Transverse colon (tissue), 4 donors: ENCODE results near the gene CTR9. TPM values are rescaled to one million over a fixed set of nuclear protein-coding genes. Genes with fewer than 3 reads are reported as not detected.

Experiments used
- DNase-seq: peaks from one replicate; pipeline ENCODE4 v3.0.0-alpha.2; 2019
- H3K27ac ChIP-seq, 4 donors: fragments of 200-600 bp; sonication (generic); 2 replicates each; pipeline ENCODE4 v1.5.1; 2016 to 2018; ENCODE audit warnings: inconsistent platforms in 4 of 4
- H3K27me3 ChIP-seq: fragments of 200-600 bp; sonication (generic); 2 replicates; pipeline ENCODE4 v1.5.1; 2017; ENCODE audit warnings: inconsistent platforms
- H3K36me3 ChIP-seq, 4 donors: fragments of 200-600 bp; sonication (generic); 2 replicates each; pipeline ENCODE4 v1.5.1; 2017 to 2019; ENCODE audit warnings: inconsistent platforms in 4 of 4
- H3K4me1 ChIP-seq, 4 donors: fragments of 200-600 bp; sonication (generic); 2 replicates each; pipeline ENCODE4 v1.5.1; 2017 to 2020; ENCODE audit warnings: inconsistent platforms in 4 of 4
- H3K4me3 ChIP-seq, 4 donors: fragments of 200-600 bp; sonication (generic); 1 replicate in 1 of 4; 2 replicates in 3 of 4; pipeline versions ENCODE4 v1.5.1 to v1.6.1; 2017 to 2019; ENCODE audit warnings: inconsistent platforms in 4 of 4
- H3K9me3 ChIP-seq, 2 donors: fragments of 200-600 bp; sonication (generic); 2 replicates each; pipeline ENCODE4 v1.5.1; 2017 to 2019; ENCODE audit warnings: inconsistent platforms in 2 of 2
- EP300 ChIP-seq: sonication (generic); formaldehyde crosslinking; IDR thresholded peaks from one replicate; pipeline ENCODE4 v1.6.1; 2017; ENCODE audit warnings: antibody characterized with exemption, low read depth
- POLR2A ChIP-seq: fragments of 450-650 bp; IDR thresholded peaks from one replicate; pipeline ENCODE4 v1.6.1; 2016; ENCODE audit warnings: antibody characterized with exemption, mild to moderate bottlenecking, moderate library complexity
- POLR2AphosphoS5 ChIP-seq, 3 donors: sonication (generic); formaldehyde crosslinking; IDR thresholded peaks; one replicate each; pipeline ENCODE4 v1.6.1; 2016; ENCODE audit warnings: antibody characterized with exemption in 3 of 3
- WGBS, 2 donors: methylation state at CpG; one replicate each; pipeline ENCODE4 v1.1.5; 2018; ENCODE audit warnings: low coverage in 1 of 2; 5-methylcytosine and 5-hydroxymethylcytosine counted together
- in situ Hi-C, 4 donors: fragments of 200-750 bp; cut with MboI; loops; one replicate each; pipeline versions ENCODE4 v1.15.0 to v1.15.1; 2017; ENCODE audit warnings: low sequenced_read_pairs in 3 of 4, low pct_ligation_motif_present in 1 of 4, low pct_unique_long_range_greater_than_20kb in 1 of 4
- intact Hi-C: fragments of 100-400 bp; cut with DNase I; formaldehyde crosslinking; loops from one replicate; pipeline ENCODE4 v1.15.1; 2023; ENCODE audit warnings: low total_unique reads
- total RNA-seq, 4 donors: library from RNA; depleted of rRNA; stranded (reverse); fragments of >200 nt; gene quantifications; one replicate each; pipeline ENCODE4 v1.1.0, GENCODE V29; 2016
- TF ChIP-seq, protein P1 (sequence below), 5 experiments: fragments of 200-600 bp in 3 of 5; fragments of 450-650 bp in 2 of 5; sonication (generic) in 3 of 5; IDR thresholded peaks; 1 replicate in 2 of 5; 2 replicates in 3 of 5; pipeline ENCODE4 v1.5.1; 2016 to 2017; ENCODE audit warnings: antibody characterized with exemption in 5 of 5, inconsistent platforms in 3 of 5, mild to moderate bottlenecking in 2 of 5, moderate library complexity in 1 of 5

Gene CTR9
- total RNA-seq, 4 donors from 2014 or later = 21.3 to 41.2 (median 25.5) TPM

DNA sequence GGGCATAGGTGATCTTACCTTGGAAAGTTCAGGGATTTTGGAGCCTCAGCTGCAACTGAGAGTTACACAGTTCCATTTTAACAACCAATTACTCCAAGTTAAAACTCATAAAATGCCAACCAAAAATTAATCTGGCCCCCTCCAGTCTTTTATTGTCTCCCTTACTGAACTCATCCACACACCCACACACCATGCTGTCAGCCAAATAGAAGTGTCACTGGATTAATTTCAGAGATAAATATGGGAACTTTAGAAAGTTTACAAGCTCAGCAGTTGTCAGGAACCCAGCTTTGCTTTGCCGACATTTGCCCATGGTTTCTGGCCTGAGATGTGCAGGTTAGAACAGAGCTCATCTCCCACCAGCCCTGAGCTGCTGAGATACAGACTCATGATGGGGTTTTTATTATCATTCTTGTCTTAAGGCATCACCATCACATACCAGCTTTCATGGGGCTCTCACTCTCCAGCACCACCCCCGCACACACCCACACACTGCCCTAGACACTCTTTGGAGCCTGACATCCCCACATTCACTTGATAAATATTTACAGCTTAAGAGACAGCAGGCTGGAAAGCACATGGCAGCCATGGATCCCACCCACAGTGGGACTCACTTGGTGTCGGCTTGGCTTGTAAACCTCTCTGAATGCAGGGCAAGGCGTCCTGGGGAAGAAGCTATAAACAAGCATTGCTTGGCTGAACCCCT, 23.7 kb upstream of the CTR9 start:
- in situ Hi-C loops = loop anchor here in 2 of 4 donors (25.0 kb wide), 3 partner anchors 165 to 965 kb away; partner anchors contain the start of genes LYVE1 (in 1 of the 2) and RNF141 (in 1 of the 2)
- TF ChIP-seq POLR2AphosphoS5 (IDR thresholded peaks at IDR 0.05) = no peak
- TF ChIP-seq, protein P1, sequence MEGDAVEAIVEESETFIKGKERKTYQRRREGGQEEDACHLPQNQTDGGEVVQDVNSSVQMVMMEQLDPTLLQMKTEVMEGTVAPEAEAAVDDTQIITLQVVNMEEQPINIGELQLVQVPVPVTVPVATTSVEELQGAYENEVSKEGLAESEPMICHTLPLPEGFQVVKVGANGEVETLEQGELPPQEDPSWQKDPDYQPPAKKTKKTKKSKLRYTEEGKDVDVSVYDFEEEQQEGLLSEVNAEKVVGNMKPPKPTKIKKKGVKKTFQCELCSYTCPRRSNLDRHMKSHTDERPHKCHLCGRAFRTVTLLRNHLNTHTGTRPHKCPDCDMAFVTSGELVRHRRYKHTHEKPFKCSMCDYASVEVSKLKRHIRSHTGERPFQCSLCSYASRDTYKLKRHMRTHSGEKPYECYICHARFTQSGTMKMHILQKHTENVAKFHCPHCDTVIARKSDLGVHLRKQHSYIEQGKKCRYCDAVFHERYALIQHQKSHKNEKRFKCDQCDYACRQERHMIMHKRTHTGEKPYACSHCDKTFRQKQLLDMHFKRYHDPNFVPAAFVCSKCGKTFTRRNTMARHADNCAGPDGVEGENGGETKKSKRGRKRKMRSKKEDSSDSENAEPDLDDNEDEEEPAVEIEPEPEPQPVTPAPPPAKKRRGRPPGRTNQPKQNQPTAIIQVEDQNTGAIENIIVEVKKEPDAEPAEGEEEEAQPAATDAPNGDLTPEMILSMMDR (IDR thresholded peaks at IDR 0.05) = no peak
- TF ChIP-seq EP300 = no peak
- no peak for TF ChIP-seq POLR2A
- peak overlapping the region; percentile 36 to 46 (median 40) for H3K27ac ChIP-seq

DNA sequence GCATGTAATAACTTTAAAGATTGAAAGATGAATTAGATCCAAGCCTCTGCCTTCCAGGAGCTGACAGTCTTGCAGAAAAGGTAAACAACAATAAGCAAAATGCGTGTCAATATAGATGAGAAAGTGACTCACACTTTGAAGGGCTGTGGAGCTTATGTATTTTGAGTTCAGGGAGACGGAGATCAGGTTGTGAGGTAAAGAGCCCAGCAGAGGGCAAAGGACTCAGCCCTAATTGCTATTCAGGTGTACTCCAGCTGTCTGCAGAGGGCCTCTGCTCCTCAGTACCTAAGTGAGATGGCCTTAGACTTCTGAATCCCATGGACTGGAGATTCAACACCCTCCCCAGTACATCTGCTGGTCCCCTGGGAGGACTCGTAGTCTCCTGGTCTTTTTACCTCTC, 22.9 kb upstream of the CTR9 start:
- in situ Hi-C loops = loop anchor here in 2 of 4 donors (25.0 kb wide), 3 partner anchors 166 to 966 kb away; partner anchors contain the start of genes LYVE1 (in 1 of the 2) and RNF141 (in 1 of the 2)
- intact Hi-C loops = no loop called here
- Histone ChIP-seq H3K36me3 (no peaks in the 10 kb centered on the region), H3K27me3 (no peaks in the 10 kb centered on the region), H3K27ac (peak overlapping the region in 3 of 4 donors; percentile 38 to 46 (median 42)), H3K9me3 (no peaks in the 10 kb centered on the region), H3K4me1 (peaks cover 0 to 9% (median 4%) of the 10 kb centered on the region in 4 donors), H3K4me3 (no peak overlapping the region)
- DNase-seq = no peak
- 61 to 71% methylated on average over 3 of the region's 3 CpGs for WGBS, 2 donors
- TF ChIP-seq POLR2AphosphoS5 (IDR thresholded peaks at IDR 0.05) (no peak), POLR2A (no peak), EP300 (no peak)
- TF ChIP-seq, protein P1 (IDR thresholded peaks at IDR 0.05) = no peak

More for the DNA sequence above, 23.7 kb upstream of the CTR9 start:
- Histone ChIP-seq H3K4me3 (no peak overlapping the region), H3K4me1 (peaks cover 0 to 9% (median 4%) of the 10 kb centered on the region in 4 donors), H3K36me3 (no peaks in the 10 kb centered on the region), H3K27me3 (no peaks in the 10 kb centered on the region), H3K9me3 (no peaks in the 10 kb centered on the region)
- DNase-seq = no peak
- WGBS, 2 donors = 63% methylated on average over 4 of the region's 4 CpGs; no CpG with 5 or more reads in 1 of the 2 donors
- intact Hi-C loops = no loop called here

DNA sequence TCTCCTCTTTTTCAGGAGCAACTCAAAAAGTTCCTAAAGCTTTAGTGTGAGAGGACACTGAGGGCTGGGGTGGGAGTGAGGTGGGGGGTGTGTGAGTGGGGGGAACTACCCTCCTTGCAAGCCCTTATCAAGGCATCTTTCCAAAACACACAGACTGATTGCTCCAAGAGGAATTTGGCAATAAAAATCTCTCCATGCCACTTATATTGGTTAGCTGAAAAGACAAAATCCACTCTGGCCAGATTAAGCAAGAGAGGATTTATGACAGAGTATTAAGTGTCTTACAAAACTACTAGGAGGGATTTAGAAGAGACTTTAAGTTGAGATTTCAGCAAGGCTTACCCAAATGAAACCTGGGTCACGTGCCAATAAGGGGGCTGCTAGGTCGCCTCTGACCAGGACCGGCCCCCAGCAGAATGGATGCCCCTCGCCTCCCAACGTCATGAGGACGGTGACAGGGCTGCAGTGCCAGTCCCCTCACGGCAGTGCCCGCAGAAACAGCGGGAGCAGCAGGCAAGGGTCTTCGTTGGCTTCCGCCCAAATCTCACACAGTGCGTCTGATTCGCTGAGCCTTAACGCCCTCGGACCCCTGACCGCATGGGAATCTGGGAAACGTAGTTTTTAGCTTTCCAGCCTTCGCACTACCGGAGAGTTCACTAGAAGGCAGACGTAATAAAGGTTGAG, 22.1 kb upstream of the CTR9 start:
- Histone ChIP-seq H3K4me3 (no peak overlapping the region), H3K27me3 (no peaks in the 10 kb centered on the region), H3K27ac (peak overlapping the region; percentile 31 to 46 (median 40)), H3K4me1 (peaks cover 0 to 9% (median 4%) of the 10 kb centered on the region in 4 donors), H3K36me3 (no peaks in the 10 kb centered on the region), H3K9me3 (no peaks in the 10 kb centered on the region)
- WGBS, 2 donors = 71% methylated on average over 20 of the region's 20 CpGs; no CpG with 5 or more reads in 1 of the 2 donors
- no peak for DNase-seq
- intact Hi-C loops = no loop called here
- TF ChIP-seq, protein P1 (IDR thresholded peaks at IDR 0.05) = no peak
- no peak for TF ChIP-seq POLR2AphosphoS5 (IDR thresholded peaks at IDR 0.05)
- no peak for TF ChIP-seq POLR2A
- no peak for TF ChIP-seq EP300
- in situ Hi-C loops = loop anchor here in 2 of 4 donors (25.0 kb wide), 3 partner anchors 167 to 967 kb away; partner anchors contain the start of genes LYVE1 (in 1 of the 2) and RNF141 (in 1 of the 2)

DNA sequence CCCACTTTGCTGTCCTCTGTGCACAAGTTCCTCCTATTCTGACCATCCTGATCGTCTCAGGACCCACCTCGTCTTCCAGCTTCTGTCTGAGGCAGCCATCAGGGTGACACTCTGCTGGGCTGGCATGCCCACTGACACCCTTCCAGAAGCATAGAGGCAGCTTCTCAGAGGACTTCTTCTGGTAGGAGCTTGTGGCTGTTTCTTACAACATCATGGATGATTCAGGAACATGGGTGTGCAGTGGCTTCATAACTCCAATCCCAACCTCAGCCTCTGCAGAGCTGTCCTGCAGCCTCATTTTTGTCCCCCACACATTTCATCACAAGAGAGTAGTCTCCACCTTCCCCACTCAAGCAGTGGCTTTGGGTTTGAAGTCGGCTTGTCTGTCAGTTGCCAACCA, 20.9 kb upstream of the CTR9 start:
- Histone ChIP-seq H3K27ac (no peak overlapping the region), H3K4me1 (peaks cover under 1 to 11% (median 5%) of the 10 kb centered on the region in 4 donors), H3K27me3 (no peaks in the 10 kb centered on the region), H3K9me3 (no peaks in the 10 kb centered on the region), H3K36me3 (no peaks in the 10 kb centered on the region), H3K4me3 (no peak overlapping the region)
- TF ChIP-seq, protein P1 (IDR thresholded peaks at IDR 0.05) = no peak
- no peak for TF ChIP-seq EP300
- no peak for TF ChIP-seq POLR2A
- no peak for TF ChIP-seq POLR2AphosphoS5 (IDR thresholded peaks at IDR 0.05)
- in situ Hi-C loops (loop anchor here in 3 of 4 donors (5.0 to 25.0 kb wide), 6 partner anchors 168 to 968 kb away; partner anchors contain the start of genes LYVE1 (in 1 of the 3) and RNF141 (in 1 of the 3)), intact Hi-C loops (loop anchor here (10.0 kb wide), 1 partner anchor 185 kb away; the partner anchor contains the start of gene RNF141)
- DNase-seq = no peak
- WGBS, 2 donors = 79 to 80% methylated on average over 2 to 3 of the region's 3 CpGs
